Measurements from ENCODE around the gene ATP9B. TPM values are rescaled to one million over a fixed set of nuclear protein-coding genes. Genes with fewer than 3 reads are reported as not detected.

ATP9B gene
- total RNA-seq, 1 experiment from 2014 or later, result 44.4 TPM

DNA sequence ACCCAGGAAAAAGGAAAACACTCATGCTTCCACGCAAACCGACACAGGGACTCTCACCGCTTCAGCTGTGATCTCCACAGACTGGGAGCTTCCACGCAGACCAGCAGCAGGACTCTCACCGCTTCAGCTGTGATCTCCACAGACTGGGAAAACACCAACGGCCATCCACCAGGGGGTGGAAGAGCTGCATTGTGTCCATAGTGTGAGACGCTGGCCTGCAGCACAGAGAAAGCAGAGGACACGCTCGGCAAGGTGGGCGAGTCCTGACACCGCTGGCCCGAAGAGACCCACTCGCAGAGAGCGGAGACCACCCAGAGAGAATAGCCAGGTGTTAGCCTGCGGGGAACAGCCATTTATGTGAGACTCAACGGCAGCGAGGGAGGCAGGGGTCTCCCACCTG, 284.1 kb downstream of the ATP9B start:
- no peak overlapping the region for H3K27ac ChIP-seq (ENCODE audit: low read length)
- ChIA-PET CTCF (no interaction called here), POLR2A (no interaction called here)
- no peaks in the 10 kb centered on the region for H3K9me3 ChIP-seq (ENCODE audit: control insufficient read depth, insufficient read depth, low read depth, low read length)
- in situ Hi-C loops (cut with HindIII; ENCODE audit: low pct_unique_long_range_greater_than_20kb, low sequenced_read_pairs), result no loop called here
- no peak for TF ChIP-seq TCF7L2 (IDR thresholded peaks at IDR 0.05; ENCODE audit: low read depth, low read length)
- TF ChIP-seq, protein P1, sequence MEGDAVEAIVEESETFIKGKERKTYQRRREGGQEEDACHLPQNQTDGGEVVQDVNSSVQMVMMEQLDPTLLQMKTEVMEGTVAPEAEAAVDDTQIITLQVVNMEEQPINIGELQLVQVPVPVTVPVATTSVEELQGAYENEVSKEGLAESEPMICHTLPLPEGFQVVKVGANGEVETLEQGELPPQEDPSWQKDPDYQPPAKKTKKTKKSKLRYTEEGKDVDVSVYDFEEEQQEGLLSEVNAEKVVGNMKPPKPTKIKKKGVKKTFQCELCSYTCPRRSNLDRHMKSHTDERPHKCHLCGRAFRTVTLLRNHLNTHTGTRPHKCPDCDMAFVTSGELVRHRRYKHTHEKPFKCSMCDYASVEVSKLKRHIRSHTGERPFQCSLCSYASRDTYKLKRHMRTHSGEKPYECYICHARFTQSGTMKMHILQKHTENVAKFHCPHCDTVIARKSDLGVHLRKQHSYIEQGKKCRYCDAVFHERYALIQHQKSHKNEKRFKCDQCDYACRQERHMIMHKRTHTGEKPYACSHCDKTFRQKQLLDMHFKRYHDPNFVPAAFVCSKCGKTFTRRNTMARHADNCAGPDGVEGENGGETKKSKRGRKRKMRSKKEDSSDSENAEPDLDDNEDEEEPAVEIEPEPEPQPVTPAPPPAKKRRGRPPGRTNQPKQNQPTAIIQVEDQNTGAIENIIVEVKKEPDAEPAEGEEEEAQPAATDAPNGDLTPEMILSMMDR (IDR thresholded peaks at IDR 0.05), result no peak
- intact Hi-C loops (cut with micrococcal nuclease; ENCODE audit: unreplicated experiment), result no loop called here
- no peaks in the 10 kb centered on the region for H3K27me3 ChIP-seq (ENCODE audit: control insufficient read depth, insufficient read depth, low read length)
- no peak for DNase-seq (ENCODE audit: low read depth, low spot score)
- peak; percentile 90 for ATAC-seq
- BruUV-seq (replicated peaks), result no TSS peak
- H3K4me1 ChIP-seq (ENCODE audit: control insufficient read depth, insufficient read depth, low read length), result no peaks in the 10 kb centered on the region
- H3K4me3 ChIP-seq (ENCODE audit: low read depth in 2 of 2, low read length in 2 of 2), result no peak overlapping the region
- no peaks in the 10 kb centered on the region for H3K36me3 ChIP-seq (ENCODE audit: control insufficient read depth, insufficient read depth, low read length)

DNA sequence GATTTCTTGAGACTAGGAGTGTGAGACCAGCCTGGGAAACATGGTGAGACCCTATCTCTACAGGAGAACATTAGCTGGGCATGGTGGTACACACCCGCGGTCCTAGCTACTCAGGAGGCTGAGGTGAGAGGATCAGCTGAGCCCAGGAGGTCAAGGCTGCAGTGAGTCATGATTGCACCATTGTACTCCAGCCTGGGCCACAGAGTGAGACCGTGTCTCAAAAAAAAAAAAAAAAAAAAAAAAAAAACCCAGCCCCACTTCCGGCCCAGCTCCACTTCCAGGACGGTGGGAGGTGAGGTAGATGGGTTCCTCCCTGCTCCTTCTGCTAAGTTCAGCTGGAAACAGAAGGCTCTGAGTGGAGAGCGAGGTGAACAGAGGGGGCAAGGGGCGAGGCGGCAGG, 285.2 kb downstream of the ATP9B start:
- no TSS peak for BruUV-seq (replicated peaks)
- no peak for DNase-seq (ENCODE audit: low read depth, low spot score)
- H3K36me3 ChIP-seq (ENCODE audit: control insufficient read depth, insufficient read depth, low read length), result no peaks in the 10 kb centered on the region
- H3K27ac ChIP-seq (ENCODE audit: low read length), result no peak overlapping the region
- POLR2A ChIA-PET, result no interaction called here
- no peak for ATAC-seq
- no peaks in the 10 kb centered on the region for H3K4me1 ChIP-seq (ENCODE audit: control insufficient read depth, insufficient read depth, low read length)
- in situ Hi-C loops (cut with HindIII; ENCODE audit: low pct_unique_long_range_greater_than_20kb, low sequenced_read_pairs), result no loop called here
- CTCF ChIA-PET, result interaction anchor here (0.6 to 0.7 kb wide), 2 partner anchors 25 to 112 kb away, joined by 3 to 5 read pairs; no protein-coding TSS in a partner anchor
- intact Hi-C loops (cut with micrococcal nuclease; ENCODE audit: unreplicated experiment), result no loop called here
- TF ChIP-seq, protein P1 (IDR thresholded peaks at IDR 0.05), result no peak
- TF ChIP-seq TCF7L2 (IDR thresholded peaks at IDR 0.05; ENCODE audit: low read depth, low read length), result no peak
- no peak for TF ChIP-seq POLR2AphosphoS5 (IDR thresholded peaks at IDR 0.05; ENCODE audit: low read depth, low read length)
- TF ChIP-seq, protein P2, sequence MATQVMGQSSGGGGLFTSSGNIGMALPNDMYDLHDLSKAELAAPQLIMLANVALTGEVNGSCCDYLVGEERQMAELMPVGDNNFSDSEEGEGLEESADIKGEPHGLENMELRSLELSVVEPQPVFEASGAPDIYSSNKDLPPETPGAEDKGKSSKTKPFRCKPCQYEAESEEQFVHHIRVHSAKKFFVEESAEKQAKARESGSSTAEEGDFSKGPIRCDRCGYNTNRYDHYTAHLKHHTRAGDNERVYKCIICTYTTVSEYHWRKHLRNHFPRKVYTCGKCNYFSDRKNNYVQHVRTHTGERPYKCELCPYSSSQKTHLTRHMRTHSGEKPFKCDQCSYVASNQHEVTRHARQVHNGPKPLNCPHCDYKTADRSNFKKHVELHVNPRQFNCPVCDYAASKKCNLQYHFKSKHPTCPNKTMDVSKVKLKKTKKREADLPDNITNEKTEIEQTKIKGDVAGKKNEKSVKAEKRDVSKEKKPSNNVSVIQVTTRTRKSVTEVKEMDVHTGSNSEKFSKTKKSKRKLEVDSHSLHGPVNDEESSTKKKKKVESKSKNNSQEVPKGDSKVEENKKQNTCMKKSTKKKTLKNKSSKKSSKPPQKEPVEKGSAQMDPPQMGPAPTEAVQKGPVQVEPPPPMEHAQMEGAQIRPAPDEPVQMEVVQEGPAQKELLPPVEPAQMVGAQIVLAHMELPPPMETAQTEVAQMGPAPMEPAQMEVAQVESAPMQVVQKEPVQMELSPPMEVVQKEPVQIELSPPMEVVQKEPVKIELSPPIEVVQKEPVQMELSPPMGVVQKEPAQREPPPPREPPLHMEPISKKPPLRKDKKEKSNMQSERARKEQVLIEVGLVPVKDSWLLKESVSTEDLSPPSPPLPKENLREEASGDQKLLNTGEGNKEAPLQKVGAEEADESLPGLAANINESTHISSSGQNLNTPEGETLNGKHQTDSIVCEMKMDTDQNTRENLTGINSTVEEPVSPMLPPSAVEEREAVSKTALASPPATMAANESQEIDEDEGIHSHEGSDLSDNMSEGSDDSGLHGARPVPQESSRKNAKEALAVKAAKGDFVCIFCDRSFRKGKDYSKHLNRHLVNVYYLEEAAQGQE (IDR thresholded peaks at IDR 0.05; ENCODE audit: insufficient read depth in 1 of 2, low read depth in 2 of 2, low read length in 1 of 2), result no peak
- TF ChIP-seq SIN3A (IDR thresholded peaks at IDR 0.05; ENCODE audit: borderline replicate concordance, insufficient read depth, low read depth, low read length), result no peak
- H3K4me3 ChIP-seq (ENCODE audit: low read depth in 2 of 2, low read length in 2 of 2), result no peak overlapping the region
- H3K27me3 ChIP-seq (ENCODE audit: control insufficient read depth, insufficient read depth, low read length), result no peaks in the 10 kb centered on the region
- H3K9me3 ChIP-seq (ENCODE audit: control insufficient read depth, insufficient read depth, low read depth, low read length), result no peaks in the 10 kb centered on the region

All from Panc1 (cell line).